ENCODE data around the gene STRIP1.
"Not testable (repeated sequence)": the region's sequence is repeated elsewhere in the genome, so short reads cannot be mapped to it uniquely, and the experiment has no call there.

STRIP1 gene

GRCh38 chr1:110030687-110031086 is 3.7 kb upstream of the STRIP1 start:
- not testable (repeated sequence) for H3K4me3 ChIP-seq (ENCODE audit: insufficient read depth in 1 of 2, low read depth in 1 of 2, low read length in 2 of 2); H2BK12ac ChIP-seq (ENCODE audit: low read length in 2 of 2); H3K27ac ChIP-seq (ENCODE audit: low read length, poor library complexity, severe bottlenecking); H3K4me2 ChIP-seq (ENCODE audit: low read length, poor library complexity, severe bottlenecking); H3K18ac ChIP-seq (ENCODE audit: low read depth in 1 of 2, low read length in 2 of 2); H2AFZ ChIP-seq (ENCODE audit: low read depth, low read length); H3K23ac ChIP-seq (ENCODE audit: low read length in 2 of 2); H3K14ac ChIP-seq (ENCODE audit: low read length in 2 of 2); H4K8ac ChIP-seq (ENCODE audit: low read length); H3K9me3 ChIP-seq (ENCODE audit: control insufficient read depth, low read length); H2BK5ac ChIP-seq (ENCODE audit: low read depth, low read length, poor library complexity, severe bottlenecking); H3K36me3 ChIP-seq (ENCODE audit: control insufficient read depth in 1 of 2, insufficient read depth in 2 of 2, low read depth in 1 of 2, low read length in 2 of 2); DNase-seq; H3K4me1 ChIP-seq (ENCODE audit: control insufficient read depth, insufficient read depth, low read depth, low read length); H4K91ac ChIP-seq (ENCODE audit: low read length); H3K79me1 ChIP-seq (replicated peaks; ENCODE audit: low read length, poor library complexity, severe bottlenecking); H2AK5ac ChIP-seq (ENCODE audit: low read length, severe bottlenecking); H2BK15ac ChIP-seq (ENCODE audit: low read depth, poor library complexity, severe bottlenecking); H3K4ac ChIP-seq (ENCODE audit: low read depth in 1 of 2, low read length in 2 of 2); H2BK120ac ChIP-seq (ENCODE audit: low read depth, low read length); H3K27me3 ChIP-seq (ENCODE audit: control insufficient read depth in 1 of 2, insufficient read depth in 1 of 2, low read length in 2 of 2)
- WGBS = 98% methylated on average over 4 of the region's 4 CpGs
- H3K9ac ChIP-seq (ENCODE audit: low read length) = peak overlapping the region; percentile 15

GRCh38 chr1:110032327-110032726 is 2.1 kb upstream of the STRIP1 start:
- no peak overlapping the region for H2AFZ ChIP-seq (ENCODE audit: low read depth, low read length)
- no peak overlapping the region for H2BK12ac ChIP-seq (ENCODE audit: low read length in 2 of 2)
- no peak for DNase-seq
- H3K27me3 ChIP-seq (ENCODE audit: control insufficient read depth in 1 of 2, insufficient read depth in 1 of 2, low read length in 2 of 2) = no peaks in the 10 kb centered on the region
- H2BK15ac ChIP-seq (ENCODE audit: low read depth, poor library complexity, severe bottlenecking) = no peak overlapping the region
- no peak overlapping the region for H2AK5ac ChIP-seq (ENCODE audit: low read length, severe bottlenecking)
- H3K4me2 ChIP-seq (ENCODE audit: low read length, poor library complexity, severe bottlenecking) = no peak overlapping the region
- no peak overlapping the region for H2BK120ac ChIP-seq (ENCODE audit: low read depth, low read length)
- H3K4ac ChIP-seq (ENCODE audit: low read depth in 1 of 2, low read length in 2 of 2) = no peak overlapping the region
- H3K4me3 ChIP-seq (ENCODE audit: insufficient read depth in 1 of 2, low read depth in 1 of 2, low read length in 2 of 2) = no peak overlapping the region
- H3K9me3 ChIP-seq (ENCODE audit: control insufficient read depth, low read length) = no peaks in the 10 kb centered on the region
- no peak overlapping the region for H4K91ac ChIP-seq (ENCODE audit: low read length)
- H3K79me1 ChIP-seq (replicated peaks; ENCODE audit: low read length, poor library complexity, severe bottlenecking) = peaks cover 2% of the 10 kb centered on the region
- H3K27ac ChIP-seq (ENCODE audit: low read length, poor library complexity, severe bottlenecking) = no peak overlapping the region
- no peak overlapping the region for H3K18ac ChIP-seq (ENCODE audit: low read depth in 1 of 2, low read length in 2 of 2)
- no peaks in the 10 kb centered on the region for H3K4me1 ChIP-seq (ENCODE audit: control insufficient read depth, insufficient read depth, low read depth, low read length)
- WGBS = 94% methylated on average over 2 of the region's 2 CpGs
- no peak overlapping the region for H3K14ac ChIP-seq (ENCODE audit: low read length in 2 of 2)
- H2BK5ac ChIP-seq (ENCODE audit: low read depth, low read length, poor library complexity, severe bottlenecking) = no peak overlapping the region
- H3K9ac ChIP-seq (ENCODE audit: low read length) = no peak overlapping the region
- no peak overlapping the region for H3K23ac ChIP-seq (ENCODE audit: low read length in 2 of 2)
- H3K36me3 ChIP-seq (ENCODE audit: control insufficient read depth in 1 of 2, insufficient read depth in 2 of 2, low read depth in 1 of 2, low read length in 2 of 2) = peaks cover 0 to 2% of the 10 kb centered on the region in 2 experiments
- H4K8ac ChIP-seq (ENCODE audit: low read length) = no peak overlapping the region

DNA sequence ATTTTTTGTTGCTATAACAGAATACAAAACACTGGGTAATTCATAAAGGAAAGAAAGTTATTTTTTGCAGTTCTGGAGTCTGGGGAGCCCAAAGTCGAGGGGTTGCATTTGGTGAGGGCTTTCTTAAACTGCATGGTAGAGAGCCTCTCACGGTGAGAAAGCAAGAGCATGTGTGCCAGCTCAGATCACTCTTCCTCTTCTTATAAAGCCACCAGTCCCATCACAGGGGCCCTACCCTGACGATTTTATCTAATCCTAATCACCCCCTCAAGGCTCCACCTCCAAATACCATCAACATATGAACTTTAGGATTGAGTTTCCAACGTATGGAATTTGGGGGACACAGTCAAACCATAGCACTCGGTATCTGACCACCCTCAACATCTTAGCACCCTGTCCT is 1.0 kb upstream of the STRIP1 start:
- 97% methylated on average over 5 of the region's 5 CpGs for WGBS
- Histone ChIP-seq H2BK15ac (ENCODE audit: low read depth, poor library complexity, severe bottlenecking) (no peak overlapping the region), H3K4me2 (ENCODE audit: low read length, poor library complexity, severe bottlenecking) (no peak overlapping the region), H2BK120ac (ENCODE audit: low read depth, low read length) (no peak overlapping the region), H4K8ac (ENCODE audit: low read length) (peak overlapping the region; percentile 67), H3K9ac (ENCODE audit: low read length) (no peak overlapping the region), H3K79me1 (replicated peaks; ENCODE audit: low read length, poor library complexity, severe bottlenecking) (peaks cover 6% of the 10 kb centered on the region), H3K27ac (ENCODE audit: low read length, poor library complexity, severe bottlenecking) (no peak overlapping the region), H3K9me3 (ENCODE audit: control insufficient read depth, low read length) (no peaks in the 10 kb centered on the region), H2AFZ (ENCODE audit: low read depth, low read length) (no peak overlapping the region), H2BK12ac (ENCODE audit: low read length in 2 of 2) (no peak overlapping the region), H3K36me3 (ENCODE audit: control insufficient read depth in 1 of 2, insufficient read depth in 2 of 2, low read depth in 1 of 2, low read length in 2 of 2) (peaks cover 5 to 12% of the 10 kb centered on the region in 2 experiments), H3K4me3 (ENCODE audit: insufficient read depth in 1 of 2, low read depth in 1 of 2, low read length in 2 of 2) (no peak overlapping the region), H2AK5ac (ENCODE audit: low read length, severe bottlenecking) (peak overlapping the region; percentile 63), H3K14ac (ENCODE audit: low read length in 2 of 2) (no peak overlapping the region), H2BK5ac (ENCODE audit: low read depth, low read length, poor library complexity, severe bottlenecking) (no peak overlapping the region), H3K18ac (ENCODE audit: low read depth in 1 of 2, low read length in 2 of 2) (no peak overlapping the region), H3K27me3 (ENCODE audit: control insufficient read depth in 1 of 2, insufficient read depth in 1 of 2, low read length in 2 of 2) (no peaks in the 10 kb centered on the region), H4K91ac (ENCODE audit: low read length) (no peak overlapping the region), H3K4ac (ENCODE audit: low read depth in 1 of 2, low read length in 2 of 2) (no peak overlapping the region), H3K23ac (ENCODE audit: low read length in 2 of 2) (no peak overlapping the region), H3K4me1 (ENCODE audit: control insufficient read depth, insufficient read depth, low read depth, low read length) (no peaks in the 10 kb centered on the region)
- no peak for DNase-seq

GRCh38 chr1:110034040-110034450 is 379 bp upstream of the STRIP1 start:
- H3K4me3 ChIP-seq (ENCODE audit: insufficient read depth in 1 of 2, low read depth in 1 of 2, low read length in 2 of 2) = peak overlapping the region in 1 of 2 experiments; percentile 88
- H3K9me3 ChIP-seq (ENCODE audit: control insufficient read depth, low read length) = no peaks in the 10 kb centered on the region
- DNase-seq = no peak
- no peak overlapping the region for H2BK120ac ChIP-seq (ENCODE audit: low read depth, low read length)
- H3K4me2 ChIP-seq (ENCODE audit: low read length, poor library complexity, severe bottlenecking) = peak overlapping the region; percentile 43
- WGBS = 68% methylated on average over 3 of the region's 4 CpGs
- H3K9ac ChIP-seq (ENCODE audit: low read length) = peak overlapping the region; percentile 97
- peaks cover 10 to 18% of the 10 kb centered on the region in 2 experiments for H3K36me3 ChIP-seq (ENCODE audit: control insufficient read depth in 1 of 2, insufficient read depth in 2 of 2, low read depth in 1 of 2, low read length in 2 of 2)
- H3K23ac ChIP-seq (ENCODE audit: low read length in 2 of 2) = no peak overlapping the region
- H4K91ac ChIP-seq (ENCODE audit: low read length) = no peak overlapping the region
- H2BK15ac ChIP-seq (ENCODE audit: low read depth, poor library complexity, severe bottlenecking) = no peak overlapping the region
- H3K4me1 ChIP-seq (ENCODE audit: control insufficient read depth, insufficient read depth, low read depth, low read length) = no peaks in the 10 kb centered on the region
- H2BK5ac ChIP-seq (ENCODE audit: low read depth, low read length, poor library complexity, severe bottlenecking) = no peak overlapping the region
- H3K18ac ChIP-seq (ENCODE audit: low read depth in 1 of 2, low read length in 2 of 2) = no peak overlapping the region
- H3K27ac ChIP-seq (ENCODE audit: low read length, poor library complexity, severe bottlenecking) = peak overlapping the region; percentile 62
- H4K8ac ChIP-seq (ENCODE audit: low read length) = no peak overlapping the region
- H3K14ac ChIP-seq (ENCODE audit: low read length in 2 of 2) = no peak overlapping the region
- H2AK5ac ChIP-seq (ENCODE audit: low read length, severe bottlenecking) = no peak overlapping the region
- H2AFZ ChIP-seq (ENCODE audit: low read depth, low read length) = no peak overlapping the region
- H2BK12ac ChIP-seq (ENCODE audit: low read length in 2 of 2) = no peak overlapping the region
- no peaks in the 10 kb centered on the region for H3K27me3 ChIP-seq (ENCODE audit: control insufficient read depth in 1 of 2, insufficient read depth in 1 of 2, low read length in 2 of 2)
- H3K4ac ChIP-seq (ENCODE audit: low read depth in 1 of 2, low read length in 2 of 2) = peak overlapping the region in 1 of 2 experiments; percentile 58
- H3K79me1 ChIP-seq (replicated peaks; ENCODE audit: low read length, poor library complexity, severe bottlenecking) = peaks cover 11% of the 10 kb centered on the region

Data from mesenchymal stem cell (in vitro differentiated cells and primary cell).